A673 (cell line): ENCODE results near the gene STXBP2. TPM values are rescaled to one million over a fixed set of nuclear protein-coding genes. Genes with fewer than 3 reads are reported as not detected.

Experiments
- BruUV-seq: library from RNA; stranded (reverse); fragments of 400-500 nt; replicated peaks from 2 replicates; lab custom pipeline; 2021; lab: Mats Ljungman, UMichigan
- CTCF ChIA-PET: fragments of 300-600 bp; sonication (Branson Sonifier 250); formaldehyde crosslinking; loops from one replicate; lab custom pipeline; 2022; ENCODE audit warnings: antibody characterized with exemption; lab: Charles Lee
- POLR2A ChIA-PET: fragments of 300-600 bp; sonication (Branson Sonifier 250); formaldehyde crosslinking; loops from one replicate; lab custom pipeline; 2022; ENCODE audit warnings: antibody characterized with exemption; ENCODE audit not compliant: low non-redundant PET; lab: Charles Lee
- DNase-seq: peaks from one replicate; pipeline ENCODE4 v3.0.0-alpha.2; 2015; ENCODE audit warnings: low spot score
- H3K27ac ChIP-seq: fragments of 200-600 bp; sonication (generic); 2 replicates; pipeline ENCODE4 v1.5.1; 2016; ENCODE audit warnings: mixed run types, low read depth, mild to moderate bottlenecking, mixed read lengths, antibody characterized with exemption, low read length; ENCODE audit not compliant: poor library complexity, severe bottlenecking
- H3K27me3 ChIP-seq: fragments of 200-600 bp; sonication (generic); replicated peaks from 2 replicates; pipeline ENCODE4 v1.6.1; 2017; ENCODE audit warnings: mixed run types, low read depth, mild to moderate bottlenecking, mixed read lengths, antibody characterized with exemption, low read length; ENCODE audit not compliant: insufficient read depth, poor library complexity
- H3K36me3 ChIP-seq: fragments of 200-600 bp; sonication (generic); 2 replicates; pipeline ENCODE4 v1.6.1; 2016; ENCODE audit warnings: mixed run types, mild to moderate bottlenecking, mixed read lengths, antibody characterized with exemption, low read length; ENCODE audit not compliant: insufficient read depth, poor library complexity, severe bottlenecking
- H3K4me1 ChIP-seq: fragments of 200-600 bp; sonication (generic); 2 replicates; pipeline ENCODE4 v1.6.1; 2017; ENCODE audit warnings: mixed run types, mild to moderate bottlenecking, mixed read lengths, antibody characterized with exemption, low read length; ENCODE audit not compliant: insufficient read depth, poor library complexity, severe bottlenecking
- H3K4me3 ChIP-seq: fragments of 200-600 bp; sonication (generic); 2 replicates; pipeline ENCODE4 v1.5.1; 2016; ENCODE audit warnings: low read depth, mixed run types, mild to moderate bottlenecking, mixed read lengths, low read length; ENCODE audit not compliant: poor library complexity, severe bottlenecking
- H3K9me3 ChIP-seq: fragments of 200-600 bp; sonication (generic); 2 replicates; pipeline ENCODE4 v1.6.1; 2016; ENCODE audit warnings: mixed run types, low read depth, mild to moderate bottlenecking, mixed read lengths, antibody characterized with exemption, low read length; ENCODE audit not compliant: poor library complexity, severe bottlenecking
- EZH2 ChIP-seq: fragments of 200-600 bp; sonication (generic); IDR thresholded peaks from 2 replicates; pipeline ENCODE4 v1.6.1; 2017; ENCODE audit warnings: borderline replicate concordance, low read depth, mild to moderate bottlenecking, mixed read lengths, antibody characterized with exemption, low read length; ENCODE audit not compliant: poor library complexity, severe bottlenecking
- intact Hi-C: fragments of 100-400 bp; cut with micrococcal nuclease; formaldehyde crosslinking; loops from one replicate; pipeline ENCODE4 v1.10.0; 2022; ENCODE audit not compliant: unreplicated experiment
- total RNA-seq: library from RNA; stranded (reverse); gene quantifications from 2 replicates; pipeline ENCODE4 v1.2.3, GENCODE V29; 2021
- TF ChIP-seq, protein P1 (sequence below): fragments of 300-800, 200-600 bp; sonication (generic); conservative IDR thresholded peaks from 2 replicates; pipeline ENCODE4 v1.5.1; 2017; ENCODE audit warnings: low read depth, mild to moderate bottlenecking, antibody characterized with exemption, low read length, moderate library complexity, mixed read lengths

STXBP2 gene
- total RNA-seq, 1 experiment from 2014 or later: 49.8 TPM

DNA sequence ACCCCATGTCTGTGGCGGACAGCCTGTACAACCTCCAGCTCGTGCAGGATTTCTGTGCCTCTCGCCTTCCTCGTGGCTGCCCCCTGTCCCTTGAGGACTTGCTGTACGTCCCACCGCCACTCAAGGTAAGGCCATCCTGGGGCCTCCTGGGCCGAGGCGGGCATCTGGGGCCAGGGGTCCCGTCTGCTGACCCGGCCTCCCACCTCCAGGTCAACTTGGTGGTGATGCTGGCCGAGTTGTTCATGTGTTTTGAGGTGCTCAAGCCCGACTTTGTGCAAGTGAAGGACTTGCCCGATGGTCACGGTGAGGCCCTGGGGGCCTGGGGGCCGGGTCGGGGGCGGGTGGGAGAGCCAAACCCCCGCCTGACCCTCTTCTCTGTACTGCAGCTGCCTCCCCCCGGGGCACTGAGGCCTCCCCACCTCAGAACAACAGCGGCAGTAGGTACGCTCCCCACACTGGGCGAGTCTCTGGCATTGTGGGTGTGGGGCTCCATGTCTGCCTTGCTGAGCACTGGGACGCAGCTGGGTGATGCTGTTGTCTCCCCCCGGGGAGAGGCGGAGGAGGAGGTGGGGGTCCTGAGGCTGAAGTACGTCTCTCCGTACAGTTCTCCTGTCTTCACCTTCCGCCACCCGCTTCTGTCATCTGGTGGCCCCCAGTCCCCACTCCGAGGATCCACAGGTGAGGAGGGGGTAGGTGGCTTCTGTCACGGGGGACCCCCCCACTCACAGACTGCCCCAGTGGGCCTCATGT, 26.2 kb upstream of the STXBP2 start:
- intact Hi-C loops: no loop called here
- Histone ChIP-seq H3K9me3 (no peaks in the 10 kb centered on the region), H3K27ac (no peak overlapping the region), H3K27me3 (no peaks in the 10 kb centered on the region), H3K4me3 (no peak overlapping the region), H3K4me1 (no peaks in the 10 kb centered on the region), H3K36me3 (no peaks in the 10 kb centered on the region)
- no TSS peak for BruUV-seq
- POLR2A ChIA-PET: no interaction called here
- no peak for DNase-seq
- CTCF ChIA-PET: no interaction called here
- TF ChIP-seq, protein P1, sequence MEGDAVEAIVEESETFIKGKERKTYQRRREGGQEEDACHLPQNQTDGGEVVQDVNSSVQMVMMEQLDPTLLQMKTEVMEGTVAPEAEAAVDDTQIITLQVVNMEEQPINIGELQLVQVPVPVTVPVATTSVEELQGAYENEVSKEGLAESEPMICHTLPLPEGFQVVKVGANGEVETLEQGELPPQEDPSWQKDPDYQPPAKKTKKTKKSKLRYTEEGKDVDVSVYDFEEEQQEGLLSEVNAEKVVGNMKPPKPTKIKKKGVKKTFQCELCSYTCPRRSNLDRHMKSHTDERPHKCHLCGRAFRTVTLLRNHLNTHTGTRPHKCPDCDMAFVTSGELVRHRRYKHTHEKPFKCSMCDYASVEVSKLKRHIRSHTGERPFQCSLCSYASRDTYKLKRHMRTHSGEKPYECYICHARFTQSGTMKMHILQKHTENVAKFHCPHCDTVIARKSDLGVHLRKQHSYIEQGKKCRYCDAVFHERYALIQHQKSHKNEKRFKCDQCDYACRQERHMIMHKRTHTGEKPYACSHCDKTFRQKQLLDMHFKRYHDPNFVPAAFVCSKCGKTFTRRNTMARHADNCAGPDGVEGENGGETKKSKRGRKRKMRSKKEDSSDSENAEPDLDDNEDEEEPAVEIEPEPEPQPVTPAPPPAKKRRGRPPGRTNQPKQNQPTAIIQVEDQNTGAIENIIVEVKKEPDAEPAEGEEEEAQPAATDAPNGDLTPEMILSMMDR: no peak
- no peak for TF ChIP-seq EZH2

DNA sequence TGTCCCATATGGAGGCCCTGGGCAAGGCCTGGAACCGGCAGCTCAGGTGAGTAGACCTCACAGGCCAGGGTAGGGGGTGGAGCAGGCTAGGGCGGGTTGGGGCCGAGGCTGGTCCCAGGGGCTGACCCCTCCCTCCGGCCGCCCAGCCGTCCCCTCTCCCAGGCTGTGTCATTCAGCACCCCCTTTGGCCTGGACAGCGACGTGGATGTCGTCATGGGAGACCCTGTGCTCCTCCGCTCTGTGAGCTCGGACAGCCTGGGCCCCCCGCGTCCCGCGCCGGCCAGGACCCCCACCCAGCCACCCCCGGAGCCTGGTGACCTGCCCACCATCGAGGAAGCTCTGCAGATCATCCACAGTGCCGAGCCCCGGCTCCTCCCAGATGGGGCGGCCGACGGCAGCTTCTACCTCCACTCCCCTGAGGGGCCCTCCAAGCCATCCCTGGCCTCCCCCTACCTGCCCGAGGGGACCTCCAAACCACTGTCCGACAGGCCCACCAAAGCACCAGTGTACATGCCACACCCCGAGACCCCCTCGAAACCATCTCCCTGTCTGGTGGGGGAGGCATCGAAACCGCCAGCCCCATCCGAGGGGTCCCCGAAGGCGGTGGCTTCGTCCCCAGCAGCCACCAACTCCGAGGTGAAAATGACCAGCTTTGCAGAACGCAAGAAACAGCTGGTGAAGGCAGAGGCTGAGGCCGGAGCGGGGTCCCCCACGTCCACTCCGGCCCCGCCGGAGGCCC, 25.2 kb upstream of the STXBP2 start:
- Histone ChIP-seq H3K4me1 (no peaks in the 10 kb centered on the region), H3K27me3 (no peaks in the 10 kb centered on the region), H3K4me3 (no peak overlapping the region), H3K36me3 (no peaks in the 10 kb centered on the region), H3K27ac (no peak overlapping the region), H3K9me3 (no peaks in the 10 kb centered on the region)
- no TSS peak for BruUV-seq
- ChIA-PET CTCF (no interaction called here), POLR2A (no interaction called here)
- no peak for DNase-seq
- TF ChIP-seq, protein P1: no peak
- no peak for TF ChIP-seq EZH2
- intact Hi-C loops: no loop called here

DNA sequence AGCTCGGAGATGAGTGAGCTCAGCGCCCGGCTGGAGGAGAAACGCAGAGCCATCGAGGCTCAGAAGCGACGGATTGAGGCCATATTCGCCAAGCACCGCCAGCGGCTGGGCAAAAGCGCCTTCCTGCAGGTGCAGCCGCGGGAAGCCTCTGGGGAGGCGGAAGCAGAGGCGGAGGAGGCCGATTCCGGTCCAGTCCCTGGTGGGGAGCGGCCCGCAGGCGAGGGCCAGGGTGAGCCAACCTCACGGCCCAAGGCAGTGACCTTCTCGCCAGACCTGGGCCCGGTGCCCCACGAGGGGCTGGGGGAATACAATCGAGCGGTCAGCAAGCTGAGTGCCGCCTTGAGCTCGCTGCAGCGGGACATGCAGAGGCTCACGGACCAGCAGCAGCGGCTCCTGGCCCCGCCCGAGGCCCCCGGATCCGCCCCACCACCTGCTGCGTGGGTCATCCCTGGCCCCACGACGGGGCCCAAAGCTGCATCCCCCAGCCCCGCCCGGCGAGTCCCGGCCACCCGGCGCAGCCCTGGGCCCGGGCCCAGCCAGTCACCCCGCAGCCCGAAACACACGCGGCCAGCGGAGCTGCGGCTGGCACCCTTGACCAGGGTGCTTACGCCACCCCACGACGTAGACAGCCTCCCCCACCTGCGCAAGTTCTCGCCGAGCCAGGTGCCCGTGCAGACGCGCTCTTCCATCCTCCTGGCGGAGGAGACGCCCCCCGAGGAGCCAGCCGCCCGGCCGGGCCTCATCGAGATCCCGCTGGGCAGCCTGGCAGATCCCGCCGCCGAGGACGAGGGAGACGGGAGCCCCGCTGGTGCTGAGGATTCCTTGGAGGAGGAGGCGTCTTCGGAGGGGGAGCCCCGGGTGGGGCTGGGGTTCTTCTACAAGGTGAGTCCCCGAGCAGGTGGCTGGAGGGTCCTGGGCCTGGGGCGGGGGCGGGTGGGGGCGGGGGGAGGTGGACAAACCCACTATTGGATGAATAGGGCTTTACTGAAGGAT, 24.3 kb upstream of the STXBP2 start:
- ChIA-PET POLR2A (no interaction called here), CTCF (no interaction called here)
- intact Hi-C loops: no loop called here
- H3K9me3 ChIP-seq: no peaks in the 10 kb centered on the region
- H3K27me3 ChIP-seq: no peaks in the 10 kb centered on the region
- DNase-seq: no peak
- H3K4me3 ChIP-seq: no peak overlapping the region
- no peak overlapping the region for H3K27ac ChIP-seq
- H3K4me1 ChIP-seq: no peaks in the 10 kb centered on the region
- BruUV-seq: no TSS peak
- H3K36me3 ChIP-seq: no peaks in the 10 kb centered on the region
- TF ChIP-seq, protein P1: no peak
- no peak for TF ChIP-seq EZH2
